MM.1S (cell line): ENCODE results near the gene LRRC38.

ENCODE experiments used
- DNase-seq: peaks from one replicate; pipeline ENCODE4 v3.0.0-alpha.2; 2015
- H2AFZ ChIP-seq: fragments of 300-600 bp; sonication (generic); 2 replicates; pipeline ENCODE4 v1.6.0; 2016; ENCODE audit warnings: antibody characterized with exemption, low read length
- H3F3A ChIP-seq: fragments of 300-600 bp; sonication (generic); 2 replicates; pipeline ENCODE4 v1.6.1; 2016; ENCODE audit warnings: mild to moderate bottlenecking, antibody characterized with exemption, low read length, moderate library complexity, mixed read lengths; ENCODE audit not compliant: insufficient read depth
- H3K27ac ChIP-seq: fragments of 300-600 bp; sonication (generic); 2 replicates; pipeline ENCODE4 v1.5.1; 2016; ENCODE audit warnings: mild to moderate bottlenecking, low read length
- H3K27me3 ChIP-seq: fragments of 300-600 bp; sonication (generic); replicated peaks from 2 replicates; pipeline ENCODE4 v1.6.0; 2016; ENCODE audit warnings: low read length; ENCODE audit not compliant: insufficient read depth
- H3K36me3 ChIP-seq: fragments of 300-600 bp; sonication (generic); replicated peaks from 2 replicates; pipeline ENCODE4 v1.6.1; 2016; ENCODE audit warnings: mild to moderate bottlenecking, low read length, mixed read lengths; ENCODE audit not compliant: insufficient read depth
- H3K4me1 ChIP-seq: fragments of 300-600 bp; sonication (generic); 2 replicates; pipeline ENCODE4 v1.6.1; 2016; ENCODE audit warnings: low read length, mixed read lengths
- H3K4me2 ChIP-seq: fragments of 300-600 bp; sonication (generic); 2 replicates; pipeline ENCODE4 v1.6.0; 2016; ENCODE audit warnings: low read depth, low read length
- H3K4me3 ChIP-seq: fragments of 300-600 bp; sonication (generic); 2 replicates; pipeline ENCODE4 v1.5.1; 2016; ENCODE audit warnings: low read length, mixed read lengths
- H3K79me2 ChIP-seq: fragments of 300-600 bp; sonication (generic); 2 replicates; pipeline ENCODE4 v1.6.1; 2016; ENCODE audit warnings: mixed run types, low read length, mixed read lengths
- H3K9ac ChIP-seq: fragments of 300-600 bp; sonication (generic); 2 replicates; pipeline ENCODE4 v1.6.1; 2016; ENCODE audit warnings: low read length, mixed read lengths
- H3K9me2 ChIP-seq: fragments of 300-600 bp; sonication (generic); replicated peaks from 2 replicates; pipeline ENCODE4 v1.6.1; 2016; ENCODE audit warnings: mild to moderate bottlenecking, low read length, mixed read lengths; ENCODE audit not compliant: insufficient read depth
- H3K9me3 ChIP-seq: fragments of 300-600 bp; sonication (generic); replicated peaks from 2 replicates; pipeline ENCODE4 v1.6.1; 2016; ENCODE audit warnings: mild to moderate bottlenecking, low read length, mixed read lengths; ENCODE audit not compliant: insufficient read depth
- H4K20me1 ChIP-seq: fragments of 300-600 bp; sonication (generic); 2 replicates; pipeline ENCODE4 v1.6.1; 2016; ENCODE audit warnings: mild to moderate bottlenecking, low read length, moderate library complexity, mixed read lengths; ENCODE audit not compliant: insufficient read depth
- EZH2 ChIP-seq: fragments of 300-600 bp; sonication (generic); optimal IDR thresholded peaks from 2 replicates; pipeline ENCODE3; 2017; ENCODE audit warnings: low read depth, mild to moderate bottlenecking, antibody characterized with exemption, low read length, mixed read lengths
- EZH2phosphoT487 ChIP-seq: fragments of 300-600 bp; sonication (generic); IDR thresholded peaks from 2 replicates; pipeline ENCODE4 v1.6.1; 2018; ENCODE audit warnings: antibody characterized with exemption, low read length
- TF ChIP-seq, protein P1 (sequence below): fragments of 300-600 bp; sonication (generic); IDR thresholded peaks from 2 replicates; pipeline ENCODE4 v1.5.1; 2016; ENCODE audit warnings: antibody characterized with exemption, low read length, mixed read lengths

Gene LRRC38

GRCh38 chr1:13432251-13432650 lies 81.6 kb downstream of the LRRC38 start:
- Histone ChIP-seq H2AFZ (no peak overlapping the region), H3K9ac (no peak overlapping the region), H3K9me3 (no peaks in the 10 kb centered on the region), H3K4me2 (no peak overlapping the region), H3K36me3 (no peaks in the 10 kb centered on the region), H4K20me1 (no peaks in the 10 kb centered on the region), H3K27ac (no peak overlapping the region), H3K79me2 (no peaks in the 10 kb centered on the region), H3K9me2 (no peaks in the 10 kb centered on the region), H3K4me3 (no peak overlapping the region), H3K27me3 (no peaks in the 10 kb centered on the region), H3F3A (no peaks in the 10 kb centered on the region), H3K4me1 (no peaks in the 10 kb centered on the region)
- no peak for DNase-seq
- TF ChIP-seq, protein P1, sequence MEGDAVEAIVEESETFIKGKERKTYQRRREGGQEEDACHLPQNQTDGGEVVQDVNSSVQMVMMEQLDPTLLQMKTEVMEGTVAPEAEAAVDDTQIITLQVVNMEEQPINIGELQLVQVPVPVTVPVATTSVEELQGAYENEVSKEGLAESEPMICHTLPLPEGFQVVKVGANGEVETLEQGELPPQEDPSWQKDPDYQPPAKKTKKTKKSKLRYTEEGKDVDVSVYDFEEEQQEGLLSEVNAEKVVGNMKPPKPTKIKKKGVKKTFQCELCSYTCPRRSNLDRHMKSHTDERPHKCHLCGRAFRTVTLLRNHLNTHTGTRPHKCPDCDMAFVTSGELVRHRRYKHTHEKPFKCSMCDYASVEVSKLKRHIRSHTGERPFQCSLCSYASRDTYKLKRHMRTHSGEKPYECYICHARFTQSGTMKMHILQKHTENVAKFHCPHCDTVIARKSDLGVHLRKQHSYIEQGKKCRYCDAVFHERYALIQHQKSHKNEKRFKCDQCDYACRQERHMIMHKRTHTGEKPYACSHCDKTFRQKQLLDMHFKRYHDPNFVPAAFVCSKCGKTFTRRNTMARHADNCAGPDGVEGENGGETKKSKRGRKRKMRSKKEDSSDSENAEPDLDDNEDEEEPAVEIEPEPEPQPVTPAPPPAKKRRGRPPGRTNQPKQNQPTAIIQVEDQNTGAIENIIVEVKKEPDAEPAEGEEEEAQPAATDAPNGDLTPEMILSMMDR = no peak
- TF ChIP-seq EZH2phosphoT487 = no peak
- no peak for TF ChIP-seq EZH2

GRCh38 chr1:13430495-13430894 lies 83.3 kb downstream of the LRRC38 start:
- Histone ChIP-seq H3K4me1 (no peaks in the 10 kb centered on the region), H3K27ac (no peak overlapping the region), H3K27me3 (no peaks in the 10 kb centered on the region), H4K20me1 (no peaks in the 10 kb centered on the region), H3K36me3 (no peaks in the 10 kb centered on the region), H3F3A (no peaks in the 10 kb centered on the region), H3K4me2 (no peak overlapping the region), H3K9ac (no peak overlapping the region), H3K9me2 (no peaks in the 10 kb centered on the region), H2AFZ (no peak overlapping the region), H3K4me3 (no peak overlapping the region), H3K9me3 (no peaks in the 10 kb centered on the region), H3K79me2 (no peaks in the 10 kb centered on the region)
- TF ChIP-seq EZH2 (no peak), EZH2phosphoT487 (no peak)
- TF ChIP-seq, protein P1 = no peak
- DNase-seq = no peak
